WTC11 (cell line): ENCODE results near the gene DTL.

Experiments
- ATF1 ChIP-seq: sonication (generic); formaldehyde crosslinking; IDR thresholded peaks from 2 replicates; pipeline ENCODE4 v1.8.1; 2023; ENCODE audit warnings: mild to moderate bottlenecking, moderate library complexity, missing genetic modification reagents
- FOXJ3 ChIP-seq: sonication (generic); formaldehyde crosslinking; IDR thresholded peaks from 2 replicates; pipeline ENCODE4 v1.9.0; 2021; ENCODE audit warnings: missing genetic modification reagents, mild to moderate bottlenecking, borderline replicate concordance
- HMGA2 ChIP-seq: fragments of 250-450 bp; sonication (Bioruptor Pico); IDR thresholded peaks from 2 replicates; pipeline ENCODE4 v1.4.0; 2021; ENCODE audit warnings: mild to moderate bottlenecking, moderate library complexity
- NR1H2 ChIP-seq: sonication (generic); formaldehyde crosslinking; IDR thresholded peaks from 2 replicates; pipeline ENCODE4 v1.9.0; 2021; ENCODE audit warnings: mild to moderate bottlenecking, moderate library complexity, missing genetic modification reagents
- SP1 ChIP-seq: sonication (generic); formaldehyde crosslinking; conservative IDR thresholded peaks from 2 replicates; pipeline ENCODE4 v1.8.1; 2022; ENCODE audit warnings: missing genetic modification reagents
- TF ChIP-seq, protein P1 (sequence below): sonication (generic); formaldehyde crosslinking; IDR thresholded peaks from 2 replicates; pipeline ENCODE4 v1.8.1; 2023; ENCODE audit warnings: mild to moderate bottlenecking, missing genetic modification reagents, moderate library complexity
- TF ChIP-seq, protein P2 (sequence below): fragments of 250-450 bp; sonication (Bioruptor Pico); IDR thresholded peaks from 2 replicates; pipeline ENCODE4 v1.9.0; 2021; ENCODE audit warnings: mild to moderate bottlenecking
- TF ChIP-seq, protein P3 (sequence below): fragments of 250-450 bp; sonication (Bioruptor Pico); IDR thresholded peaks from 2 replicates; pipeline ENCODE4 v1.9.0; 2021; ENCODE audit warnings: mild to moderate bottlenecking
- TF ChIP-seq, protein P4 (sequence below): fragments of 200-600 bp; IDR thresholded peaks from 2 replicates; pipeline ENCODE4 v1.8.0; 2022; ENCODE audit warnings: antibody characterized with exemption
- TF ChIP-seq, protein P5 (sequence below): sonication (generic); formaldehyde crosslinking; IDR thresholded peaks from 2 replicates; pipeline ENCODE4 v1.8.1; 2022; ENCODE audit warnings: low read depth, mild to moderate bottlenecking, moderate library complexity, missing genetic modification reagents, borderline replicate concordance

DNA sequence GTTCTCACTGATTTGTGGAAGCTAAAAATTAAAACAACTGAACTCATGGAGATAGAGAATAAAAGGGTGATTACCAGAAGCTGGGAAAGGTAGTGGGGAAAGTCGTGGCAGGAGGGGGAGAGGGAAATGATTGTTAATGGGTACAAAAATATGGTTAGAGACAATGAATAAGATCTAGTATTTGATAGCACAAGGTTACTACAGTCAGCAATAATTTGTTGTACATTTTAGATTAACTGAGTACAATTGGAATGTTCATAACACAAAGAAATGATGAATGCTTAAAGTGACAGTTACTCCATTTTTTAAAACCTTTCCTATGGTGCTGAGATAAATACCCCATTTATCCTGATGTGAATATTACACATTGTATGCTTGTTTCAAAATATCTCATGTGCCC, 102.3 kb downstream of the DTL start:
- TF ChIP-seq, protein P1, sequence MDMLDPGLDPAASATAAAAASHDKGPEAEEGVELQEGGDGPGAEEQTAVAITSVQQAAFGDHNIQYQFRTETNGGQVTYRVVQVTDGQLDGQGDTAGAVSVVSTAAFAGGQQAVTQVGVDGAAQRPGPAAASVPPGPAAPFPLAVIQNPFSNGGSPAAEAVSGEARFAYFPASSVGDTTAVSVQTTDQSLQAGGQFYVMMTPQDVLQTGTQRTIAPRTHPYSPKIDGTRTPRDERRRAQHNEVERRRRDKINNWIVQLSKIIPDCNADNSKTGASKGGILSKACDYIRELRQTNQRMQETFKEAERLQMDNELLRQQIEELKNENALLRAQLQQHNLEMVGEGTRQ (CRISPR knock-in tag): no peak
- TF ChIP-seq, protein P2, sequence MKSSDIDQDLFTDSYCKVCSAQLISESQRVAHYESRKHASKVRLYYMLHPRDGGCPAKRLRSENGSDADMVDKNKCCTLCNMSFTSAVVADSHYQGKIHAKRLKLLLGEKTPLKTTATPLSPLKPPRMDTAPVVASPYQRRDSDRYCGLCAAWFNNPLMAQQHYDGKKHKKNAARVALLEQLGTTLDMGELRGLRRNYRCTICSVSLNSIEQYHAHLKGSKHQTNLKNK: no peak
- TF ChIP-seq, protein P3, sequence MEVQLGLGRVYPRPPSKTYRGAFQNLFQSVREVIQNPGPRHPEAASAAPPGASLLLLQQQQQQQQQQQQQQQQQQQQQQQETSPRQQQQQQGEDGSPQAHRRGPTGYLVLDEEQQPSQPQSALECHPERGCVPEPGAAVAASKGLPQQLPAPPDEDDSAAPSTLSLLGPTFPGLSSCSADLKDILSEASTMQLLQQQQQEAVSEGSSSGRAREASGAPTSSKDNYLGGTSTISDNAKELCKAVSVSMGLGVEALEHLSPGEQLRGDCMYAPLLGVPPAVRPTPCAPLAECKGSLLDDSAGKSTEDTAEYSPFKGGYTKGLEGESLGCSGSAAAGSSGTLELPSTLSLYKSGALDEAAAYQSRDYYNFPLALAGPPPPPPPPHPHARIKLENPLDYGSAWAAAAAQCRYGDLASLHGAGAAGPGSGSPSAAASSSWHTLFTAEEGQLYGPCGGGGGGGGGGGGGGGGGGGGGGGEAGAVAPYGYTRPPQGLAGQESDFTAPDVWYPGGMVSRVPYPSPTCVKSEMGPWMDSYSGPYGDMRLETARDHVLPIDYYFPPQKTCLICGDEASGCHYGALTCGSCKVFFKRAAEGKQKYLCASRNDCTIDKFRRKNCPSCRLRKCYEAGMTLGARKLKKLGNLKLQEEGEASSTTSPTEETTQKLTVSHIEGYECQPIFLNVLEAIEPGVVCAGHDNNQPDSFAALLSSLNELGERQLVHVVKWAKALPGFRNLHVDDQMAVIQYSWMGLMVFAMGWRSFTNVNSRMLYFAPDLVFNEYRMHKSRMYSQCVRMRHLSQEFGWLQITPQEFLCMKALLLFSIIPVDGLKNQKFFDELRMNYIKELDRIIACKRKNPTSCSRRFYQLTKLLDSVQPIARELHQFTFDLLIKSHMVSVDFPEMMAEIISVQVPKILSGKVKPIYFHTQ (CRISPR knock-in tag): no peak
- no peak for TF ChIP-seq ATF1 (CRISPR knock-in tag)
- TF ChIP-seq, protein P4, sequence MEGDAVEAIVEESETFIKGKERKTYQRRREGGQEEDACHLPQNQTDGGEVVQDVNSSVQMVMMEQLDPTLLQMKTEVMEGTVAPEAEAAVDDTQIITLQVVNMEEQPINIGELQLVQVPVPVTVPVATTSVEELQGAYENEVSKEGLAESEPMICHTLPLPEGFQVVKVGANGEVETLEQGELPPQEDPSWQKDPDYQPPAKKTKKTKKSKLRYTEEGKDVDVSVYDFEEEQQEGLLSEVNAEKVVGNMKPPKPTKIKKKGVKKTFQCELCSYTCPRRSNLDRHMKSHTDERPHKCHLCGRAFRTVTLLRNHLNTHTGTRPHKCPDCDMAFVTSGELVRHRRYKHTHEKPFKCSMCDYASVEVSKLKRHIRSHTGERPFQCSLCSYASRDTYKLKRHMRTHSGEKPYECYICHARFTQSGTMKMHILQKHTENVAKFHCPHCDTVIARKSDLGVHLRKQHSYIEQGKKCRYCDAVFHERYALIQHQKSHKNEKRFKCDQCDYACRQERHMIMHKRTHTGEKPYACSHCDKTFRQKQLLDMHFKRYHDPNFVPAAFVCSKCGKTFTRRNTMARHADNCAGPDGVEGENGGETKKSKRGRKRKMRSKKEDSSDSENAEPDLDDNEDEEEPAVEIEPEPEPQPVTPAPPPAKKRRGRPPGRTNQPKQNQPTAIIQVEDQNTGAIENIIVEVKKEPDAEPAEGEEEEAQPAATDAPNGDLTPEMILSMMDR: no peak
- TF ChIP-seq FOXJ3 (CRISPR knock-in tag): no peak
- no peak for TF ChIP-seq SP1
- TF ChIP-seq NR1H2: no peak
- TF ChIP-seq HMGA2 (CRISPR knock-in tag): no peak
- TF ChIP-seq, protein P5, sequence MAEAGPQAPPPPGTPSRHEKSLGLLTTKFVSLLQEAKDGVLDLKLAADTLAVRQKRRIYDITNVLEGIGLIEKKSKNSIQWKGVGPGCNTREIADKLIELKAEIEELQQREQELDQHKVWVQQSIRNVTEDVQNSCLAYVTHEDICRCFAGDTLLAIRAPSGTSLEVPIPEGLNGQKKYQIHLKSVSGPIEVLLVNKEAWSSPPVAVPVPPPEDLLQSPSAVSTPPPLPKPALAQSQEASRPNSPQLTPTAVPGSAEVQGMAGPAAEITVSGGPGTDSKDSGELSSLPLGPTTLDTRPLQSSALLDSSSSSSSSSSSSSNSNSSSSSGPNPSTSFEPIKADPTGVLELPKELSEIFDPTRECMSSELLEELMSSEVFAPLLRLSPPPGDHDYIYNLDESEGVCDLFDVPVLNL (CRISPR knock-in tag): no peak
